ENCODE measurements around the gene LMF1.

Gene LMF1

DNA sequence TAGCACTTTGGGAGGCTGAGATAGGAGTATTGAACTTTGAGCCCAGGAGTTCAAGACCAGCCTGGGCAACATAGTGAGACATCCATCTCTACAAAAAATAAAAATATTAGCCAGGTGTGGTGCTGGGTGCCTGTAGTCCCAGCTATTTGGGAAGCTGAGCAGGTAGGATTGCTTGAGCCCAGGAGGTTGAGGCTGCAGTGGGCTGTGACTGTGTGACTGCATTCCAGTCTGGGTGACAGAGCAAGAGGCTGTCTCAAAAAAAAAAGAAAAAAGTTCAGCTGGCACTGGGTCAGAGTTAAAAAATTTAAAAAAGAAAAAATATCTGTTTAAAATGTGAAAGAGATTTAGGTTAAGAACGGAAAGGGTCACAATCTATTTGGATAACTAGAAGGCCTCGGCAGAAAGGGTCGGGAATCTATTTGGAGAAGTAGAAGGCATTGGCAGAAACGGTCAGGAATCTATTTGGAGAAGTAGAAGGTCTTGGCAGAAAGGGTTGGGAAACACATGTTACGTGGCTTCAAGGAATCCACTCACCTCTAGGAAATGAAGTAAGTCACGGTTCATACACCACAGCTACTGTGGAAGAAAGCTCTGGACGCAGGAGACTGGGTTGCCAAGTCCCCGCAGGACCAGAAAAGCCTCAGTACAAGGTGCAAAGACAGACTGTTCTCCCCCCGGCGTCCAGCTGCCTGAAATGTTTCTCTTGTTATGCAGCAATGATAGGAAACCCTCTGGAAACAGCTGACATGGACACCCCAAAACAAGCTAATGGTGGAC is 25.3 kb downstream of the LMF1 start:
- no peak for DNase-seq

DNA sequence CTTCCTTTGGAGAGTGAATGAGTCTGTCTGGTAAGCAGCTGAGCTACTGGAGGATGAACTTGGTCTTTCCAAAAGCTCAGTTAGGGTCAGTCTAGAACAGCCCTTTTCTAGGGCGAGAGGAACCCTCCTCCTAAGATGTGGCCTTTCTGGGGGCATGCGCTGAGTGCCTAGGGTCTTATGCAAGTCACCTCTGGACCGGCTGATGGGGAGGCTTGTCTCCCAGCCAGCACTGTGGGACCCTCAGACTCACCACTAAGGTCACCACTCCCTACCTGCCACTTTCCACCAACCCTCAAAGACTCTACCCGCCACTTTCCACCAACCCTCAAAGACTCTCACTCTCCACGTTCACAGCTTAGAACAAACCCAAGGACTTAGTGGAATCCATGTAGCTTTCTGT is 26.8 kb downstream of the LMF1 start:
- no peak for DNase-seq

- no peak for DNase-seq
Observed at GRCh38 chr16:942436-943060, 28.2 kb downstream of the LMF1 start.

- DNase-seq, result no peak
Observed at GRCh38 chr16:939941-940340, 30.8 kb downstream of the LMF1 start.

- no peak for DNase-seq
Observed at GRCh38 chr16:939311-939710, 31.5 kb downstream of the LMF1 start.

- no peak for DNase-seq
Observed at GRCh38 chr16:938752-939151, 32.0 kb downstream of the LMF1 start.

- no peak for DNase-seq
Observed at GRCh38 chr16:938136-938535, 32.6 kb downstream of the LMF1 start.

- DNase-seq, result no peak
Observed at GRCh38 chr16:937723-938122, 33.1 kb downstream of the LMF1 start.

- DNase-seq, result no peak
Observed at GRCh38 chr16:937311-937710, 33.5 kb downstream of the LMF1 start.

- no peak for DNase-seq
Observed at GRCh38 chr16:935684-936083, 35.1 kb downstream of the LMF1 start.

- DNase-seq, result no peak
Observed at GRCh38 chr16:934178-934577, 36.6 kb downstream of the LMF1 start.

DNA sequence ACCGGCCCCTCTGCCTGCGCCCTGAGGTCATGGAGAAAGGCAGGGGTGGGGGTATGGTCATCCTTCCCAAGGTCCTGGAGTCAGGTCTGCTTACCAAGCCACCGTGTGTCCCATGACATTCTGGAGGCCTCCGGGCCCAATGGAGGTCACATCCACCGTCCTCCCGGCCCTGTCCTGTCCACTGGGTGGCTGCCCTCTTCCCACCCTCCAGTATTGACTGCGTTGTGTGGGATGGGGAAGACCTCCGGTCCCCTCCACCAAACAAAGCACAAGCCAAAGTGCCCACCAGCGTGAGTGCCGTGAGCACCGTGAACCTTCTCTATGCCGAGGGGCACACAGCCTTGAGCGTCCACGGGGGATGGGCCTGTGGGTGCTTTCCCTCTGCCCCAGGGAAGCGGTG is 37.2 kb downstream of the LMF1 start:
- no peak for DNase-seq

GRCh38 chr16:932831-933330 is 37.9 kb downstream of the LMF1 start:
- no peak for DNase-seq

DNA sequence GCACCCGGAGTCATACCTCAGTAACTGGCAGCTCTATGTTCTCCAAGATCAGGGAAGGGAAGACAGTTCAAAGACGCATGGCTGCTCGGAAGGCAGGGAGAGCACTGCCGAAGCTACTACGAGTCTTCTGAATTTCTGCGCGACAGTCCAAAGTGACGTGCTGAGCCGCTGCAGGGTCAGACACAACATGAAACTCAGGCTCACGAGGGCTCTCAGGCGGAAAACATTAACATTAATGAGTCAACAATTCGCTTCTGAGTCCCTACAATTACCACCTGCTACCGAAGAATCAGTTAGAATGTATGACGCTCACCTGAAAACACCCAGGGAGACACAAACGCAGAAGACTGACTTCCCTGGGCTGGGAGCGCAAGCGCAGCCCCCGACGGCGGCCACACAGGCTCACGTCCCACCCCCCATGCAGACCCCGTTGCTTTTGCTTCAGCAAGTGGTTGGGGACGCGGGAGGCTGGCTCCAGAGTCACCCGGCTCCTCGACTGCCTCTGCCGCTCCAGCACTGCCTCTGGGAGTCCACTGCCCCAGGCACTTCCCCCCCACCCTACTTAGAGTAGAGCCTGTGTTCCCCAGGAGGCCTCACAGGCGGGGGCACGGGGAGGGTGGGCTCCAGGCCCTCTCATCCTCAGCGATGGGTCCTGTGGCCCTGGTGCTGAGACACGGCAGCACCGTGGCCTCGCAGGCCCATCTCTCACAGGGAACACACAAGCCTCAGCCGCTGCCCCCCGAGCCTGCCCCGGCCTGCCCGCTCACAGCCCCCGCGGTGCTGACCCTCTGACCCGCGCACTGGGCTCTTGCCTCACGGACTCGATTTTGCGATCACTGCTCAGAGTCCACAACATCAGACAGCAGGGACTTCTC is 38.9 kb downstream of the LMF1 start:
- no peak for DNase-seq

DNA sequence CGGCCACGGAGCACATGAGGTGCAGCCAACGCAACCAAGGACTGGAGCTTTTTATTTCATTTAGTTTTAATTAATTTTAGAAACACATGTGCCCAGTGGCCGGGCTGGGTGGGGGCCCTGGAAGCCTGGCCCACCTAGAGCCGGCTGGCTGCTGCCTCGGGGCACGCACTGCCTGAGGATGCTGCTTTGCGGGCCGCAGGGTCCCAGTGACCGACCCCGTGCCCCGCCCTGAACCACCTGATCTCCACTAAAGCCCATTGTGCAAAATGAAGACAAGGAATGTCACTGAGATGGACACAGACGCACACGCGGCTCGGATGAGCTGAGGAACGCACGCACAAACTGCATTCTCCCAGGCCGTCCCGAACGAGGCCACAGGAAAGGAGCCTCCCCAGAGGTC is 39.6 kb downstream of the LMF1 start:
- DNase-seq, result no peak

DNA sequence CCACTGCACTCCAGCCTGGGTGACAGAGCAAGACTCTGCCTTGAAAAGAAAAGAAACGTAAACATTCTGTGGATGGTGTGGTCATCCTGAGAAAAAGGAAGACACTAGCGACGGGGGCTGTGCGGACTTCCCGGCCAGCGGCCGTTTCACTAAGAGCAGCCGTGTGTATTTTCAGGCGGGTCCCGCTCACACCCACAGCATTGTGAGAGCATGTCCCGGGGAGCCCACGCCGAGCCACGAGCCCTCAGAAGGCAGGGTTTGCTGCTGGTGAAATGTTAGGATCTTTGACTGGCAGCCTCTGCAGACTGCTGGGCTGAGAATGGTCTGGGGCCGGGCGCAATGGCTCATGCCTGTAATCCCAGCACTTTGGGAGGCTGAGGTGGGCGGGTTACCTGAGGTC is 40.3 kb downstream of the LMF1 start:
- DNase-seq, result no peak

DNA sequence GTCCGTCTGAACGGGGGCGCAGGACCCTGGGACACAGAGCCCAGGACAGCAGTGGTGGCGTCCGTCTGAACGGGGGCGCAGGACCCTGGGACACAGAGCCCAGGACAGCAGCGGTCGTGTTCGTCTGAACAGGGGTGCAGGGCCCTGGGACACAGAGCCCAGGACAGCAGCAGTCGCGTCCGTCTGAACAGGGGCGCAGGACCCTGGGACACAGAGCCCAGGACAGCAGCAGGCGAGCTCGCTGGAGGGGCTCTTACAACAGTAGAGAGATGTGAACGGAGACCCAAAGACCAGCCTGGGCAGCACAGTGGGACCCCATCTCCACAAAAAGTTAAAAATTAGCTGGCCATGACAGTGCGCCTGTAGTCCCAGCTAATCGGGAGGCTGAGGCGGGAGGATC is 40.7 kb downstream of the LMF1 start:
- DNase-seq, result no peak

DNA sequence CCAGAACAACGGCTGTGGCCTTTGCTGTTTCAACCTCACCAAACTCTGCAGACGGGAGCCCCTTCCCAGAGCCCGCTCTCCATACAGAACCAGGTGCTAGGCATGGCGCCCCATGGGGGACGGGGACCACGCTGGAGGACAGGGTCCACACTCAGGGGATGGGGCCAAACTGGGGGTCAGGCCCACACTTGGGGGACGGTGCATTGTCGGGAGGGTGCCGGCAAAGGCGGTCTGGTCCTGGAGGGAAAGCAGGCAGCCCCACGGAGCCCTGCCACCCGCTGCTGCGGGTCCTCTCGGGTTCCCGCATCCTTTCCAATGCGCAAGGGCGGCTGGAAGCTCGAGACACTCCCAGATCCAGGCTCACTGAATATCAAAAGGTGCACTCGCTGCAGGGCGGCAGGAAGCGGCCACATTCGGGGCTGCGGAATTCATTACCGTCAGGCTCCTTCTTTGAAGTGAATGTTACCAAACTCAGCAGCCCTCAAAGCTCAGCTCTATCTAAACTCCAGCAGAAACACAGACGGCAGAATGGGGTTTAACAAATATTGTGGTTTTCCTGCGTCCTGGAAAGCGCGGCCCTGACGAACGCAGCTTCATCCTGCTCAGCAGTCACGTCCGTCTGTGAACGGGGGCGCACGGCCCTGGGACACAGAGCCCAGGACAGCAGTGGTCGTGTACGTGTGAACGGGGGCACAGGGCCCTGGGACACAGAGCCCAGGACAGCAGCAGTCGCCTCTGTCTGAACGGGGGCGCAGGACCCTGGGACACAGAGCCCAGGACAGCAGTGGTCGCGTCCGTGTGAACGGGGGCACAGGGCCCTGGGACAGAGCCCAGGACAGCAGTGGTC is 41.3 kb downstream of the LMF1 start:
- DNase-seq, result no peak

DNA sequence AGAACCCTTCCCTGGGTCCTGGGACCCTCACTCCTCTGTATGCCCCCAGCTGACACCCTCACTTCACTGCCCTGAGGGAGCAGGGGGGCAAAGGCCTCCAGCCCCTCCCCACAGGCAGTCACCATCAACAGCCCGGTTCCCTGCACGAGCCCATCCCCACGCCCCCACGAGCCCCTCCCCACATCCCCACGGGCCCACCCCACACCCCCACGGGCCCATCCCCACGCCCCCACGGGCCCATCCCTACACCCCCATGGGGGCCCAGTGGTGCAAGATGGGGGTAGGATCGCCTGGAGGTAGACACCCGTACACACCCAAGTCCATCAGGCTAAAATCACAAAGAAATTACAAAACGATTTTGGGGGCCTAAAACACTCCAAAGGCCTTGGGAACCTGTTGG is 42.3 kb downstream of the LMF1 start:
- no peak for DNase-seq

DNA sequence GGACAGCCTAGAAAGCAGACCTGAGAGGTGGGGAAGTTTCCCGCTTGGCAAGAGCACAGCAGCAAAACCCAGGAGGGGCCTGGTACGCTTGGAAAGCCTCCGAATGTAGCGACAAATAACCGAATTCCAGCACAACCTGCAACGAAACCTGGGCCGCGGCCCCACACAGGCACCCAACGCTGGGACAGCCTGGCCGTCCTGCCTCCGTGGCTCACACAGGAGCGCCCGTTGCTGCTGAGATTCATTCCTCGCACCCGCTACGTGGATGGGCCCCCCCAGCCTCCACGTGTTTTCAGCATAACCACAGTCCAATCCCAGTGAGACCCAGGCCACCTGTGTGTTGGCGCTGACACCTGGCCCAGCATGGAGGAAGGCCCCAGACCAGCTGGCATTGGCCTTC is 42.9 kb downstream of the LMF1 start:
- no peak for DNase-seq

DNA sequence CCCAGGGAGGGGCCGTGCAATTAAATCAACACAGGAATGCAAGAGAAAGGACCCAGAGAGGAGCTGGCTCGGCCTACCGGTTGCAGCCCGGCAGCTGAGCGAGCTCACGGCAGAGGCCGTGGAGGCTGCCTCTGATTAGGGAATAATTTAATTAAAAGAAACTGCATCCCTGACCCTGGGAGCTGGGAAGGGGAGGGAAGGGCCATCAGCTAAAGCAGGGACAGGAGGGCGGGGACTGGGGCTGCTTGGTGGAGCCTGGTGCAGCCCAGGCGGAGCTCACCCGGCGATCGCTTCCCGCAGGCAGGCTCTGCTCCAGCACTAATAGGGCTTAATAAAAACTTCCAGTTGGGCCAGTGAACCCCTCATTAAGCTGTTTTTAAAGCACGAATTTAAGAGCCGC is 43.4 kb downstream of the LMF1 start:
- no peak for DNase-seq

DNA sequence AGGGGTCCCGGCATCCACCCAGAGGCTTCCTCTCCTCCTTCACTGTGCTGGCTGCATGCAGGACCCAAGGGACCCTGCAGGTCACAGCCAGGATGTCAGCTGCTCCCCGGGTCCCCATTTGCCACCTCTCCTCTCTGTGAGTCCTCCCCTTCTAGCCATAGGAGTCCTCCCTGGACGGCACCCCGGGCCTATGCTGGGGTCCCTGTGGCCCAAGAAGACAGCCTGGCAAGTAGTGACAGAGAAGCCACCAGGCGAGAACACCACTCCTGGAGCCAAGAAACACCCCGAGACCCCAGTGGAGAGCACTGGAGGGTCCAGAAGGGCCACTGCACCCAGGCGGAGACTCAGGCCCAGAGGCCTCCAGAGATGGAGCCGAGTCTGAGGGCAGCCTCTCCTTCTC is 44.1 kb downstream of the LMF1 start:
- no peak for DNase-seq

GRCh38 chr16:924806-925205 is 46.0 kb downstream of the LMF1 start:
- DNase-seq, result no peak
